GM18507 (cell line): Measurements from ENCODE around the gene BASP1.
A peak's percentile ranks its signal among the peaks of the same experiment; 100 is the strongest.
"Not testable (repeated sequence)": the region's sequence is repeated elsewhere in the genome, so short reads cannot be mapped to it uniquely, and the experiment has no call there.

Experiments used
- DNase-seq: peaks from one replicate; pipeline ENCODE4 v3.0.0; 2011; ENCODE audit warnings: low read depth; ENCODE audit not compliant: insufficient read length; ENCODE audit errors: extremely low spot score
- FAIRE-seq: peaks from 2 replicates; lab custom pipeline; 2011; peaks lifted over from hg19 to GRCh38; lab: Jason Lieb, UNC

Gene BASP1

GRCh38 chr5:17308326-17309065 is 91.1 kb downstream of the BASP1 start:
- no peak for DNase-seq
- no peak for FAIRE-seq

DNA sequence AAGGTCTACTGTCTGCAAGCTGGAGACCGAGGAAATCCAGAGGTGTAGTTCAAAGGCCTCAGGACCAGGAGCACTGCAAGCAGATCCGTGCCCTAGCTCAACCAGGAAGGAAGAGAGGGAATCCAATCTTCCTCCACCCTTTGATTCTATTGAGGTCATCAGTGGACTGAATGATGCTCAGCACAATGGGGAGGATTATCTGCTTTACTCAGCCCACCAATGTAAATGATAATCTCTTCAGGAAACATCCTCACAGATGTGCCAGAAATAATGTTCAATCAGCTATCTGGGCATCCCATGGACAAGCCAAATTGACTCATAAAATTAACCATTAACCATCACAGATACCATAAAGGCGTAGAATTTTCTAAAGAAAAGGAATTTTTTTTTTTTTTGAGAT is 92.0 kb downstream of the BASP1 start:
- no peak for DNase-seq
- FAIRE-seq = no peak

- not testable (repeated sequence) for FAIRE-seq, DNase-seq
These were observed 93.1 kb downstream of the BASP1 start for GRCh38 chr5:17310502-17310901.

GRCh38 chr5:17311811-17312210 is 94.4 kb downstream of the BASP1 start:
- FAIRE-seq, DNase-seq: not testable (repeated sequence)

- FAIRE-seq = no peak
- DNase-seq = no peak
These were observed 94.9 kb downstream of the BASP1 start for GRCh38 chr5:17312358-17312757.

GRCh38 chr5:17314907-17315471 is 97.6 kb downstream of the BASP1 start:
- FAIRE-seq = peak; percentile 24
- DNase-seq = no peak

- DNase-seq = no peak
- FAIRE-seq = no peak
These were observed 98.3 kb downstream of the BASP1 start for GRCh38 chr5:17315710-17316221.

GRCh38 chr5:17316970-17317459 is 99.6 kb downstream of the BASP1 start:
- peak; percentile 88 for FAIRE-seq
- DNase-seq = peak; percentile 20

DNA sequence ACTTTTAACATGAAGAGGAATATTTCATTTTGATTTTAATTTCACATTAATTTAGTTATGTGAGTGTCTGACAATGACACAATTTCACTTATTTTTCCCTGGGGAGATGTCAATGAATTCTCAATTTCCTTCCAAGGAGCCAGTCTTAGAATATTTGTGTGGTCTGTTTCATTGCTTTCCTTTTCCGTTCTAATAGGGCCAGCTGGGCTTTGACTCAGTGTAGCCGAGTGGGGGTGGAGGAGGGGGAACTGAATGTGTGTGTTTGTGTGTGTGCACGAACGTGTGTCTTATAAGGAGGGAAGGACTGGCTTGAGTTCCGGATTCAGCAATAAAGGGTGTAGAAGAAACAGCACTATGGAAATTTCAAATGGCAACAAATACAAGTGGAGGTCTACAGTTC is 100.0 kb downstream of the BASP1 start:
- FAIRE-seq = no peak
- DNase-seq = no peak

DNA sequence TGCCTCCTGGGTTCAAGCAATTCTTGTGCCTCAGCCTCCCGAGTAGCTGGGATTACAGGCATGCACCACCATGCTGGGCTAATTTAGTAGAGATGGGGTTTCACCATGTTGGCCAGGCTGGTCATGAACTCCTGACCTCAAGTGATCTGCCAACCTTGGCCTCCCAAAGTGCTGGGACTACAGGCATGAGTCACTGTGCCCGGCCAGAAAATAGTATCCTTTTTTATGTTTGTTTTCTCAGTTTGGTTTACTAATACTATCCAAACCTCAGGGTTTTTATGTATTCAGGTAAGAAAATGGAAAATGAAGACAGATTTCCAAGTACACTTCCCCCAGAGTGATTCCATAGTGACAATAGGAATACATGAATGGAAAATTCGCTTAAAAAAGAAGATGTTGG is 101.7 kb downstream of the BASP1 start:
- not testable (repeated sequence) for DNase-seq

GRCh38 chr5:17325770-17326599 is 108.6 kb downstream of the BASP1 start:
- no peak for DNase-seq
- no peak for FAIRE-seq

More for the DNA sequence above, 101.7 kb downstream of the BASP1 start:
- not testable (repeated sequence) for FAIRE-seq
